SK-N-SH treated with all-trans-retinoic acid at 6 μM for 48 hours (cell line): ENCODE measurements around the gene CSRP1.

Experiments
- ARNTL ChIP-seq: fragments of 450-650 bp; formaldehyde crosslinking; IDR thresholded peaks from 2 replicates; pipeline ENCODE4 v1.5.0; 2020; ENCODE audit warnings: low read depth, mild to moderate bottlenecking, moderate library complexity, borderline replicate concordance
- BACH2 ChIP-seq: fragments of 250-450 bp; sonication (Bioruptor Pico); IDR thresholded peaks from 2 replicates; pipeline ENCODE4 v1.9.0; 2021; ENCODE audit warnings: mild to moderate bottlenecking, borderline replicate concordance
- CSDC2 ChIP-seq: fragments of 250-450 bp; sonication (Bioruptor Pico); IDR thresholded peaks from 2 replicates; pipeline ENCODE4 v1.5.0; 2020; ENCODE audit warnings: mild to moderate bottlenecking, moderate library complexity
- ESRRG ChIP-seq: fragments of 250-450 bp; sonication (Bioruptor Pico); IDR thresholded peaks from 2 replicates; pipeline ENCODE4 v1.6.1; 2021; ENCODE audit warnings: mild to moderate bottlenecking
- OSR1 ChIP-seq: fragments of 250-450 bp; sonication (Bioruptor Pico); IDR thresholded peaks from 2 replicates; pipeline ENCODE4 v1.8.0; 2022; ENCODE audit warnings: moderate library complexity, mild to moderate bottlenecking, inconsistent platforms
- RARB ChIP-seq: fragments of 250-450 bp; sonication (Bioruptor Pico); IDR thresholded peaks from 2 replicates; pipeline ENCODE4 v1.8.0; 2021; ENCODE audit warnings: mild to moderate bottlenecking, moderate library complexity
- SNAI2 ChIP-seq: fragments of 250-450 bp; sonication (Bioruptor Pico); IDR thresholded peaks from 2 replicates; pipeline ENCODE4 v1.5.0; 2020; ENCODE audit warnings: mild to moderate bottlenecking, moderate library complexity
- TCF4 ChIP-seq: fragments of 250-450 bp; sonication (Bioruptor Pico); IDR thresholded peaks from 2 replicates; pipeline ENCODE4 v1.8.0; 2021; ENCODE audit warnings: mild to moderate bottlenecking, moderate library complexity, borderline replicate concordance
- ZC3H10 ChIP-seq: fragments of 250-450 bp; sonication (Bioruptor Pico); IDR thresholded peaks from 2 replicates; pipeline ENCODE4 v1.5.1; 2021; ENCODE audit warnings: mild to moderate bottlenecking, moderate library complexity
- ZFP3 ChIP-seq: fragments of 250-450 bp; sonication (Bioruptor Pico); IDR thresholded peaks from 2 replicates; pipeline ENCODE4 v1.5.0; 2020; ENCODE audit warnings: mild to moderate bottlenecking, moderate library complexity
- ZFP30 ChIP-seq: fragments of 450-650 bp; formaldehyde crosslinking; IDR thresholded peaks from 2 replicates; pipeline ENCODE4 v1.5.0; 2022; ENCODE audit warnings: mild to moderate bottlenecking, moderate library complexity
- ZNF70 ChIP-seq: fragments of 450-650 bp; formaldehyde crosslinking; IDR thresholded peaks from 2 replicates; pipeline ENCODE4 v1.5.0; 2020; ENCODE audit warnings: mild to moderate bottlenecking, moderate library complexity
- TF ChIP-seq, protein P1 (sequence below): fragments of 250-450 bp; sonication (Bioruptor Pico); IDR thresholded peaks from 2 replicates; pipeline ENCODE4 v1.8.0; 2020; ENCODE audit warnings: mild to moderate bottlenecking, moderate library complexity, borderline replicate concordance
- TF ChIP-seq, protein P2 (sequence below): fragments of 250-450 bp; sonication (Bioruptor Pico); IDR thresholded peaks from 2 replicates; pipeline ENCODE4 v1.5.1; 2020; ENCODE audit warnings: low read depth, mild to moderate bottlenecking, moderate library complexity

GRCh38 chr1:201554190-201554600, 47.3 kb upstream of the CSRP1 start:
- TF ChIP-seq, protein P1, sequence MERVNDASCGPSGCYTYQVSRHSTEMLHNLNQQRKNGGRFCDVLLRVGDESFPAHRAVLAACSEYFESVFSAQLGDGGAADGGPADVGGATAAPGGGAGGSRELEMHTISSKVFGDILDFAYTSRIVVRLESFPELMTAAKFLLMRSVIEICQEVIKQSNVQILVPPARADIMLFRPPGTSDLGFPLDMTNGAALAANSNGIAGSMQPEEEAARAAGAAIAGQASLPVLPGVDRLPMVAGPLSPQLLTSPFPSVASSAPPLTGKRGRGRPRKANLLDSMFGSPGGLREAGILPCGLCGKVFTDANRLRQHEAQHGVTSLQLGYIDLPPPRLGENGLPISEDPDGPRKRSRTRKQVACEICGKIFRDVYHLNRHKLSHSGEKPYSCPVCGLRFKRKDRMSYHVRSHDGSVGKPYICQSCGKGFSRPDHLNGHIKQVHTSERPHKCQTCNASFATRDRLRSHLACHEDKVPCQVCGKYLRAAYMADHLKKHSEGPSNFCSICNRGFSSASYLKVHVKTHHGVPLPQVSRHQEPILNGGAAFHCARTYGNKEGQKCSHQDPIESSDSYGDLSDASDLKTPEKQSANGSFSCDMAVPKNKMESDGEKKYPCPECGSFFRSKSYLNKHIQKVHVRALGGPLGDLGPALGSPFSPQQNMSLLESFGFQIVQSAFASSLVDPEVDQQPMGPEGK (CRISPR knock-in tag), result no peak
- TF ChIP-seq BACH2 (CRISPR knock-in tag) (no peak), ZFP30 (no peak), TCF4 (CRISPR knock-in tag) (no peak), ZC3H10 (CRISPR knock-in tag) (no peak), SNAI2 (no peak), ZFP3 (CRISPR knock-in tag) (no peak), RARB (no peak), ARNTL (no peak), ZNF70 (CRISPR knock-in tag) (no peak), ESRRG (CRISPR knock-in tag) (no peak), OSR1 (CRISPR knock-in tag) (no peak), CSDC2 (CRISPR knock-in tag) (no peak)
- TF ChIP-seq, protein P2, sequence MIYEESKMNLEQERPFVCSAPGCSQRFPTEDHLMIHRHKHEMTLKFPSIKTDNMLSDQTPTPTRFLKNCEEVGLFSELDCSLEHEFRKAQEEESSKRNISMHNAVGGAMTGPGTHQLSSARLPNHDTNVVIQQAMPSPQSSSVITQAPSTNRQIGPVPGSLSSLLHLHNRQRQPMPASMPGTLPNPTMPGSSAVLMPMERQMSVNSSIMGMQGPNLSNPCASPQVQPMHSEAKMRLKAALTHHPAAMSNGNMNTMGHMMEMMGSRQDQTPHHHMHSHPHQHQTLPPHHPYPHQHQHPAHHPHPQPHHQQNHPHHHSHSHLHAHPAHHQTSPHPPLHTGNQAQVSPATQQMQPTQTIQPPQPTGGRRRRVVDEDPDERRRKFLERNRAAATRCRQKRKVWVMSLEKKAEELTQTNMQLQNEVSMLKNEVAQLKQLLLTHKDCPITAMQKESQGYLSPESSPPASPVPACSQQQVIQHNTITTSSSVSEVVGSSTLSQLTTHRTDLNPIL (CRISPR knock-in tag), result no peak
